Keratinocyte (primary cell): ENCODE data around the gene ITGA3. TPM values are rescaled to one million over a fixed set of nuclear protein-coding genes. Genes with fewer than 3 reads are reported as not detected.
A peak's percentile ranks its signal among the peaks of the same experiment; 100 is the strongest.

ENCODE experiments used
- DNase-seq: peaks from one replicate; pipeline ENCODE4 v3.0.0-alpha.2; 2011; ENCODE audit warnings: low read depth, missing footprints, low spot score
- FAIRE-seq: peaks from 2 replicates; lab custom pipeline; 2011; peaks lifted over from hg19 to GRCh38; lab: Jason Lieb, UNC
- H2AFZ ChIP-seq: 2 replicates; pipeline ENCODE4 v1.6.0; 2012; ENCODE audit warnings: low read length, control low read depth, inconsistent platforms; ENCODE audit not compliant: control insufficient read depth
- H3K27ac ChIP-seq: 2 replicates; pipeline ENCODE4 v1.5.1; 2011; ENCODE audit warnings: low read length; ENCODE audit not compliant: control insufficient read depth, insufficient read depth
- H3K27me3 ChIP-seq: 3 replicates; pipeline ENCODE4 v1.6.0; 2011; ENCODE audit warnings: low read length; ENCODE audit not compliant: control insufficient read depth, insufficient read depth; ENCODE audit errors: extremely low read depth
- H3K36me3 ChIP-seq, 2 experiments: 2 replicates in 1 of 2; 3 replicates in 1 of 2; pipeline ENCODE4 v1.5.1; 2011; ENCODE audit warnings: low read length in 2 of 2, mild to moderate bottlenecking in 1 of 2; ENCODE audit not compliant: control insufficient read depth in 2 of 2, insufficient read depth in 2 of 2; ENCODE audit errors: extremely low read depth in 1 of 2
- H3K4me1 ChIP-seq: 3 replicates; pipeline ENCODE4 v1.5.1; 2011; ENCODE audit warnings: low read length; ENCODE audit not compliant: control insufficient read depth, insufficient read depth; ENCODE audit errors: extremely low read depth
- H3K4me2 ChIP-seq: 3 replicates; pipeline ENCODE4 v1.6.0; 2011; ENCODE audit warnings: low read depth, low read length; ENCODE audit not compliant: control insufficient read depth, insufficient read depth; ENCODE audit errors: extremely low read depth
- H3K4me3 ChIP-seq, 3 experiments: fragments of 200-600 bp in 1 of 3; sonication (generic) in 1 of 3; 2 replicates in 2 of 3; 3 replicates in 1 of 3; pipeline ENCODE4 v1.5.1; 2011 to 2016; ENCODE audit warnings: low read length in 3 of 3, mild to moderate bottlenecking in 3 of 3, control low read depth in 2 of 3, inconsistent platforms in 1 of 3, low read depth in 1 of 3, mixed read lengths in 1 of 3, mixed run types in 1 of 3, moderate library complexity in 1 of 3; ENCODE audit not compliant: control insufficient read depth in 2 of 3, insufficient read depth in 2 of 3; ENCODE audit errors: extremely low read depth in 1 of 3
- H3K79me2 ChIP-seq: 2 replicates; pipeline ENCODE4 v1.6.0; 2012; ENCODE audit warnings: low read length; ENCODE audit not compliant: control insufficient read depth, insufficient read depth
- H3K9ac ChIP-seq: 3 replicates; pipeline ENCODE4 v1.6.0; 2011; ENCODE audit warnings: low read length; ENCODE audit not compliant: control insufficient read depth, insufficient read depth; ENCODE audit errors: extremely low read depth
- H3K9me1 ChIP-seq: 3 replicates; pipeline ENCODE4 v1.6.0; 2011; ENCODE audit warnings: low read length; ENCODE audit not compliant: control insufficient read depth, insufficient read depth; ENCODE audit errors: extremely low read depth
- H3K9me3 ChIP-seq: 2 replicates; pipeline ENCODE4 v1.5.1; 2012; ENCODE audit warnings: low read depth, low read length; ENCODE audit not compliant: control insufficient read depth
- H4K20me1 ChIP-seq: 3 replicates; pipeline ENCODE4 v1.6.0; 2011; ENCODE audit warnings: low read length; ENCODE audit not compliant: control insufficient read depth, insufficient read depth; ENCODE audit errors: extremely low read depth
- EZH2 ChIP-seq: IDR thresholded peaks from one replicate; pipeline ENCODE4 v1.6.1; 2012; ENCODE audit warnings: inconsistent platforms, mild to moderate bottlenecking, low read length, moderate library complexity
- dilution Hi-C: fragments of 300-500 bp; cut with MboI; formaldehyde crosslinking; loops from one replicate; pipeline ENCODE4 v1.7.0; 2020; ENCODE audit warnings: low sequenced_read_pairs; ENCODE audit not compliant: extremely low pct_ligation_motif_present
- polyA plus RNA-seq, 5 experiments: library from polyadenylated mRNA; depleted of rRNA in 3 of 5; stranded (reverse) in 3 of 5; stranded (forward) in 1 of 5; unstranded in 1 of 5; fragments of >200 nt; gene quantifications; 1 replicate in 1 of 5; 2 replicates in 3 of 5; 3 replicates in 1 of 5; pipeline versions ENCODE4 v1.2.1 to v1.2.3, GENCODE V29; 2011 to 2012; ENCODE audit warnings: missing spikeins in 2 of 5, low read depth in 1 of 5, low replicate concordance in 1 of 5
- TF ChIP-seq, protein P1 (sequence below), 3 experiments: IDR thresholded peaks in 1 of 3; conservative IDR thresholded peaks in 1 of 3; optimal IDR thresholded peaks in 1 of 3; 2 replicates in 2 of 3; 3 replicates in 1 of 3; pipeline versions ENCODE3 to v1.5.1; 2011; ENCODE audit warnings: low read length in 3 of 3, mild to moderate bottlenecking in 3 of 3, moderate library complexity in 2 of 3, control low read depth in 1 of 3, inconsistent platforms in 1 of 3; ENCODE audit not compliant: insufficient read depth in 2 of 3; ENCODE audit errors: extremely low read depth in 1 of 3

Gene ITGA3
- polyA plus RNA-seq, 1 donor (not counting 4 experiments of a cell fraction or from before 2014, with no cell fraction given) = 427 TPM

DNA sequence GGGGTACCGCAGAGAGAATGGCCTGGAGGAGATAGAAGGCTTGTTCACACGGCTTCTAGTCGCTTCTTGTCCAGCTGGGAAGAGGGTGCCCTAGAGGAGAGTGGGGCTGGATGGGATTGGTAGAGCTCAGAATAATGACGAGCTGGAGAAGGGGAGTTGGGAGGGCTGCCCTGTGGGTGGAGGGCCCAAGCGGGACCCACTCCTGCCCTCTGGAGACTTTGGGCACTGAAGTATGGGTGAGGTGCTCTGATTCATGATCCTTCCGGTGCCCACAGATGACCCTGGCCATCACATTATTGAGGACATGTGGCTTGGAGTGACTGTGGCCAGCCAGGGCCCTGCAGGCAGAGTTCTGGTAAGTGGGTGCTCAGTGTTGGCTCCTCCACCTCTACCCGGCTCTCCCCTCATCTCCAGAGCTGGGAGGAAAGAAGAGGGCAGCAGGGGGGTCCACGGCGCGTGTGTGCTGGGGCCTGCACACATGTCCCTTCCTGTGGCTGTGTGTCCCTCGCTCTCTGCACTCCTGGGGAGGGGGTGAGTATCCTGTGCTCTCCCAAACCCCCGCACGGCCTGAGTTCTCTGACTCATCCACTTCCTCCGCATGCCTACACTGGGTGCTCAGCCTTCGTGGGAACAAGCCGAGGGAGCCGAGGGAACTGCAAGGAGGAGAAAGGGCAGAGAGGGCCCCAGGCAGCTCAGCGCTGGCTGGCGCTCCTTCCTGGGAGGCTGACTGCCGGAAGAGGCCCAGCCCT lies 8.5 kb downstream of the ITGA3 start:
- Histone ChIP-seq H3K4me2 (peak overlapping the region; percentile 90), H3K27me3 (no peaks in the 10 kb centered on the region), H3K27ac (peak overlapping the region; percentile 95), H3K79me2 (peaks cover 77% of the 10 kb centered on the region), H3K9ac (peak overlapping the region; percentile 70), H2AFZ (no peak overlapping the region), H4K20me1 (peaks cover 14% of the 10 kb centered on the region), H3K4me3 (peak overlapping the region in 2 of 3 experiments; percentile 41 to 44), H3K9me1 (no peaks in the 10 kb centered on the region), H3K9me3 (no peaks in the 10 kb centered on the region), H3K4me1 (peaks cover 58% of the 10 kb centered on the region), H3K36me3 (peaks cover 15 to 60% of the 10 kb centered on the region in 2 experiments)
- dilution Hi-C loops = no loop called here
- FAIRE-seq = peak; percentile 98
- TF ChIP-seq, protein P1, sequence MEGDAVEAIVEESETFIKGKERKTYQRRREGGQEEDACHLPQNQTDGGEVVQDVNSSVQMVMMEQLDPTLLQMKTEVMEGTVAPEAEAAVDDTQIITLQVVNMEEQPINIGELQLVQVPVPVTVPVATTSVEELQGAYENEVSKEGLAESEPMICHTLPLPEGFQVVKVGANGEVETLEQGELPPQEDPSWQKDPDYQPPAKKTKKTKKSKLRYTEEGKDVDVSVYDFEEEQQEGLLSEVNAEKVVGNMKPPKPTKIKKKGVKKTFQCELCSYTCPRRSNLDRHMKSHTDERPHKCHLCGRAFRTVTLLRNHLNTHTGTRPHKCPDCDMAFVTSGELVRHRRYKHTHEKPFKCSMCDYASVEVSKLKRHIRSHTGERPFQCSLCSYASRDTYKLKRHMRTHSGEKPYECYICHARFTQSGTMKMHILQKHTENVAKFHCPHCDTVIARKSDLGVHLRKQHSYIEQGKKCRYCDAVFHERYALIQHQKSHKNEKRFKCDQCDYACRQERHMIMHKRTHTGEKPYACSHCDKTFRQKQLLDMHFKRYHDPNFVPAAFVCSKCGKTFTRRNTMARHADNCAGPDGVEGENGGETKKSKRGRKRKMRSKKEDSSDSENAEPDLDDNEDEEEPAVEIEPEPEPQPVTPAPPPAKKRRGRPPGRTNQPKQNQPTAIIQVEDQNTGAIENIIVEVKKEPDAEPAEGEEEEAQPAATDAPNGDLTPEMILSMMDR (optimal IDR thresholded peaks at IDR 0.05 in 1 of 3, IDR thresholded peaks at IDR 0.05 in 1 of 3, conservative IDR thresholded peaks at IDR 0.05 in 1 of 3; ENCODE audit: extremely low read depth in 1 of 3, insufficient read depth in 2 of 3, low read length in 3 of 3) = no peak
- no peak for TF ChIP-seq EZH2
- no peak for DNase-seq

DNA sequence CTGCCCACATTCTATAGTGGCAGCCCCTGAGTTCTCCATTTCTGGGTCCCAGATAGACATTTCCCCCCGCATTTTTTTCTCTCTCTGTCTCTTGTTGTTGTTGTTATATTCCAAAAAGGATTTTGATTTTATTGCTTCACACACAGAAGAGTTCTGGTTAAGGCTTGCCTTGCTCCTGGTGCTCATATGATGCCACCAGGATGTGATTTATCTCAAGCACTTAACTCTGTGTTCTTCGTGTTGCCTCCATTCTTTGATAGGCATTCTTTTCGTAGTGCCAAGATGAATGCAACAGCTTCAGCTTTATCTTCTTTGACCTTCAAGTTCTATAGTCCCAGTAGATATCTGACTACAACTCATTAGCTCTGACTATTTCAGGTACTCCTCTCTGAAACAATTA lies 9.1 kb downstream of the ITGA3 start:
- peak overlapping the region in 2 of 3 experiments; percentile 41 to 44 for H3K4me3 ChIP-seq
- H2AFZ ChIP-seq = no peak overlapping the region
- dilution Hi-C loops = no loop called here
- peaks cover 51% of the 10 kb centered on the region for H3K4me1 ChIP-seq
- peaks cover 21 to 63% of the 10 kb centered on the region in 2 experiments for H3K36me3 ChIP-seq
- DNase-seq (no peak), FAIRE-seq (no peak)
- H3K27ac ChIP-seq = peak overlapping the region; percentile 95
- H3K27me3 ChIP-seq = no peaks in the 10 kb centered on the region
- H3K4me2 ChIP-seq = peak overlapping the region; percentile 90
- no peak for TF ChIP-seq EZH2
- TF ChIP-seq, protein P1 (optimal IDR thresholded peaks at IDR 0.05 in 1 of 3, IDR thresholded peaks at IDR 0.05 in 1 of 3, conservative IDR thresholded peaks at IDR 0.05 in 1 of 3; ENCODE audit: extremely low read depth in 1 of 3, insufficient read depth in 2 of 3, low read length in 3 of 3) = no peak
- H3K9me1 ChIP-seq = no peaks in the 10 kb centered on the region
- H3K9ac ChIP-seq = peak overlapping the region; percentile 70
- H3K79me2 ChIP-seq = peaks cover 77% of the 10 kb centered on the region
- H3K9me3 ChIP-seq = no peaks in the 10 kb centered on the region
- peaks cover 20% of the 10 kb centered on the region for H4K20me1 ChIP-seq
